ENCODE data around the gene LRCH3. TPM values are rescaled to one million over a fixed set of nuclear protein-coding genes. Genes with fewer than 3 reads are reported as not detected.

Gene LRCH3
- total RNA-seq, 1 donor from 2014 or later: 42.1 TPM

GRCh38 chr3:197791892-197792647, 1.0 kb downstream of the LRCH3 start:
- TF ChIP-seq CTCF (IDR thresholded peaks at IDR 0.05; ENCODE audit: insufficient read depth, low read depth, low read length) (no peak), EZH2 (IDR thresholded peaks at IDR 0.05; ENCODE audit: insufficient read depth, low read length) (no peak)
- peak overlapping the region; percentile 96 for H3K27ac ChIP-seq (ENCODE audit: low read depth, low read length)
- H3K9me3 Mint-ChIP-seq (ENCODE audit: unreplicated experiment): no peaks in the 10 kb centered on the region
- H4K20me1 ChIP-seq (ENCODE audit: insufficient read depth, low read length): peaks cover 43% of the 10 kb centered on the region
- H2AFZ ChIP-seq (ENCODE audit: low read depth, low read length): peak overlapping the region; percentile 84
- H3K4me1 Mint-ChIP-seq (ENCODE audit: low read depth, unreplicated experiment): no peaks in the 10 kb centered on the region
- H3K4me2 ChIP-seq (ENCODE audit: low read length): peak overlapping the region; percentile 99
- no peaks in the 10 kb centered on the region for H3K27me3 ChIP-seq (ENCODE audit: insufficient read depth, low read length)
- H3K36me3 ChIP-seq (ENCODE audit: insufficient read depth, low read length): no peaks in the 10 kb centered on the region
- H3K79me2 ChIP-seq (ENCODE audit: insufficient read depth, low read length): peaks cover 57% of the 10 kb centered on the region
- H3K27ac Mint-ChIP-seq (ENCODE audit: unreplicated experiment): peak overlapping the region; percentile 92
- peak overlapping the region; percentile 98 for H3K9ac ChIP-seq (ENCODE audit: low read length)
- H3K36me3 Mint-ChIP-seq (ENCODE audit: low read depth, unreplicated experiment): peaks cover 2% of the 10 kb centered on the region
- H3K27me3 Mint-ChIP-seq (ENCODE audit: low read depth, unreplicated experiment): no peaks in the 10 kb centered on the region
- DNase-seq (ENCODE audit: low read depth) (peak; percentile 16), FAIRE-seq (no peak)
- peak overlapping the region; percentile 95 for H3K4me3 Mint-ChIP-seq (ENCODE audit: unreplicated experiment)
- H3K9me3 ChIP-seq (ENCODE audit: insufficient read depth, low read depth, low read length): no peaks in the 10 kb centered on the region
- peak overlapping the region; percentile 96 for H3K4me3 ChIP-seq (ENCODE audit: insufficient read depth, low read depth, low read length)
- H3K4me1 ChIP-seq (ENCODE audit: insufficient read depth, low read length): peaks cover 5% of the 10 kb centered on the region

- FAIRE-seq (no peak), DNase-seq (ENCODE audit: low read depth) (peak; percentile 41)
- TF ChIP-seq CTCF (IDR thresholded peaks at IDR 0.05; ENCODE audit: insufficient read depth, low read depth, low read length) (no peak), EZH2 (IDR thresholded peaks at IDR 0.05; ENCODE audit: insufficient read depth, low read length) (no peak)
- no peak overlapping the region for H3K27ac Mint-ChIP-seq (ENCODE audit: unreplicated experiment)
- no peak overlapping the region for H3K4me3 ChIP-seq (ENCODE audit: insufficient read depth, low read depth, low read length)
- no peaks in the 10 kb centered on the region for H3K9me3 ChIP-seq (ENCODE audit: insufficient read depth, low read depth, low read length)
- H3K27ac ChIP-seq (ENCODE audit: low read depth, low read length): no peak overlapping the region
- H3K4me3 Mint-ChIP-seq (ENCODE audit: unreplicated experiment): peak overlapping the region; percentile 62
- H3K4me1 Mint-ChIP-seq (ENCODE audit: low read depth, unreplicated experiment): peaks cover 2% of the 10 kb centered on the region
- no peaks in the 10 kb centered on the region for H3K27me3 Mint-ChIP-seq (ENCODE audit: low read depth, unreplicated experiment)
- no peak overlapping the region for H2AFZ ChIP-seq (ENCODE audit: low read depth, low read length)
- H3K4me2 ChIP-seq (ENCODE audit: low read length): peak overlapping the region; percentile 69
- H3K9ac ChIP-seq (ENCODE audit: low read length): peak overlapping the region; percentile 9
- no peaks in the 10 kb centered on the region for H3K9me3 Mint-ChIP-seq (ENCODE audit: unreplicated experiment)
- H3K36me3 Mint-ChIP-seq (ENCODE audit: low read depth, unreplicated experiment): no peaks in the 10 kb centered on the region
- no peaks in the 10 kb centered on the region for H3K27me3 ChIP-seq (ENCODE audit: insufficient read depth, low read length)
- no peaks in the 10 kb centered on the region for H3K36me3 ChIP-seq (ENCODE audit: insufficient read depth, low read length)
- H4K20me1 ChIP-seq (ENCODE audit: insufficient read depth, low read length): peaks cover 54% of the 10 kb centered on the region
- peaks cover 5% of the 10 kb centered on the region for H3K4me1 ChIP-seq (ENCODE audit: insufficient read depth, low read length)
- peaks cover 69% of the 10 kb centered on the region for H3K79me2 ChIP-seq (ENCODE audit: insufficient read depth, low read length)
Measured at GRCh38 chr3:197793247-197793646, 2.2 kb downstream of the LRCH3 start.

GRCh38 chr3:197794115-197794514, 3.1 kb downstream of the LRCH3 start:
- Mint-ChIP-seq H3K9me3 (ENCODE audit: unreplicated experiment) (no peaks in the 10 kb centered on the region), H3K27me3 (ENCODE audit: low read depth, unreplicated experiment) (no peaks in the 10 kb centered on the region), H3K36me3 (ENCODE audit: low read depth, unreplicated experiment) (no peaks in the 10 kb centered on the region), H3K27ac (ENCODE audit: unreplicated experiment) (no peak overlapping the region), H3K4me3 (ENCODE audit: unreplicated experiment) (no peak overlapping the region), H3K4me1 (ENCODE audit: low read depth, unreplicated experiment) (peaks cover 6% of the 10 kb centered on the region)
- DNase-seq (ENCODE audit: low read depth) (no peak), FAIRE-seq (no peak)
- Histone ChIP-seq H3K36me3 (ENCODE audit: insufficient read depth, low read length) (no peaks in the 10 kb centered on the region), H3K9me3 (ENCODE audit: insufficient read depth, low read depth, low read length) (no peaks in the 10 kb centered on the region), H2AFZ (ENCODE audit: low read depth, low read length) (no peak overlapping the region), H3K4me3 (ENCODE audit: insufficient read depth, low read depth, low read length) (no peak overlapping the region), H3K4me2 (ENCODE audit: low read length) (no peak overlapping the region), H3K4me1 (ENCODE audit: insufficient read depth, low read length) (peaks cover 9% of the 10 kb centered on the region), H3K9ac (ENCODE audit: low read length) (no peak overlapping the region), H3K27ac (ENCODE audit: low read depth, low read length) (no peak overlapping the region), H4K20me1 (ENCODE audit: insufficient read depth, low read length) (peaks cover 63% of the 10 kb centered on the region), H3K79me2 (ENCODE audit: insufficient read depth, low read length) (peaks cover 78% of the 10 kb centered on the region), H3K27me3 (ENCODE audit: insufficient read depth, low read length) (no peaks in the 10 kb centered on the region)
- TF ChIP-seq CTCF (IDR thresholded peaks at IDR 0.05; ENCODE audit: insufficient read depth, low read depth, low read length) (no peak), EZH2 (IDR thresholded peaks at IDR 0.05; ENCODE audit: insufficient read depth, low read length) (no peak)
